HG02763 (cell line): ENCODE measurements around the gene CDRT15.
"Not testable (repeated sequence)": the region's sequence is repeated elsewhere in the genome, so short reads cannot be mapped to it uniquely, and the experiment has no call there.

Source experiments
- ATAC-seq: cut with Tn5 transposase; IDR thresholded peaks from one replicate; pipeline ENCODE4 v1.9.1; 2021; ENCODE audit warnings: mild to moderate bottlenecking, moderate library complexity; ENCODE audit not compliant: unreplicated experiment

CDRT15 gene

DNA sequence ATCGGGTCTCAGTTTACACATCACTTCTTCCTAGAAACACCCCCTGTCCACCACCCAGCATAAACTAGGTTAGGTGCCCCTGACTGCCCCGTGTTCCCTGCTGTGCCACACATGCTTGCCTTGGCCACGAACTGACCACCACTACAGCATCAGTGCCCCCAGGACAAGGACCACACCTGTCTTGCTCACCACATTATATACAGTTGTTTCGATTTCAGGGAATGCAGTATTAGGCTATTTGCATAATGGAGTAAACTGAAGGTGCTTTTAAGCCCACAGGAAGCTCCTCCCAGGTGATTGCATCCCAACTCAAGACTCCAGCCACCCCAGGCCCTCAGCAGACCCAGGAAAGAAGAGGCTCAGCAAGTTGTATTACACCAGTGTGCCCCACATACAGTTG, 50.2 kb downstream of the CDRT15 start:
- not testable (repeated sequence) for ATAC-seq
